RKO (cell line): ENCODE measurements around the gene DIPK1B.
"Not testable (repeated sequence)": the region's sequence is repeated elsewhere in the genome, so short reads cannot be mapped to it uniquely, and the experiment has no call there.

ENCODE experiments used
- DNase-seq: peaks from one replicate; pipeline ENCODE4 v3.0.0-alpha.2; 2016; ENCODE audit warnings: low spot score

The DIPK1B gene

GRCh38 chr9:136698635-136699246 is 13.6 kb upstream of the DIPK1B start:
- no peak for DNase-seq

DNA sequence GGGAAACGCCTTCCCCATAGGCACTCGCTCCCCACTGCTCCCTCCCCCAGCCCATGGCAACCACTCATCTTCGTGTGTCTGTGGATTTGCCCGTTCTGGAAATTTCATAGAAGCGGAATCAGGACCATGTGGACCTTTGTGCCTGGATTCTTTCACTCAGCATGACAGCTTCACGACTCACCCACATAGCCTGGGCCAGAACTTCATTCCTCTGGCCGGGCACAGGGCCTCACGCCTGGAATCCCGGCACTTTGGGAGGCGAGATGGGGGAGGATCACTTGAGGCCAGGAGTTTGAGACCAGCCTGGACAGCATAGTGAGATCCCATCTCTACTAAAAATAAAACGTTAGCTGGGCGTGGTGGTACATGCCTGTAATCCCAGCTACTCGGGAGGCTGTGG is 12.1 kb upstream of the DIPK1B start:
- DNase-seq, result peak; percentile 69

GRCh38 chr9:136700959-136701667 is 11.3 kb upstream of the DIPK1B start:
- no peak for DNase-seq

DNA sequence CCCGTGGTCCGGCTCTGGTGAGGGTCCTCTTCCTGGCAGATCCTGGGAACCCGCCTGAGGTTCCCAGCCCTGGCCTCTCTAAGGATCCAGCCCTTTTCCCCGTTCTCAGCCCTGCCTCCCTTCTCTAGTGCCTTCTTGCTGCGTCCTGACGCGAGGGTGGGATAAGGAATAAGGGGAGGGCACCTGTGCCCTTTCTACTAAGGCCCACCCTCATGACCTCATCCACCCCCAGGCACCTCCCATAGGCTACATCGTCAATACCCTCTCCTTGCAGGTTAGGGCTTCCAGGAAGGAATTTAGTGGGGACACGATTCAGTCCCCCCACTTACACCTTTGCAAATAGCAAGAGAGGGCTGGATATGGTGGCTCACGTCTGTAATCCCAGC is 10.7 kb upstream of the DIPK1B start:
- no peak for DNase-seq

DNA sequence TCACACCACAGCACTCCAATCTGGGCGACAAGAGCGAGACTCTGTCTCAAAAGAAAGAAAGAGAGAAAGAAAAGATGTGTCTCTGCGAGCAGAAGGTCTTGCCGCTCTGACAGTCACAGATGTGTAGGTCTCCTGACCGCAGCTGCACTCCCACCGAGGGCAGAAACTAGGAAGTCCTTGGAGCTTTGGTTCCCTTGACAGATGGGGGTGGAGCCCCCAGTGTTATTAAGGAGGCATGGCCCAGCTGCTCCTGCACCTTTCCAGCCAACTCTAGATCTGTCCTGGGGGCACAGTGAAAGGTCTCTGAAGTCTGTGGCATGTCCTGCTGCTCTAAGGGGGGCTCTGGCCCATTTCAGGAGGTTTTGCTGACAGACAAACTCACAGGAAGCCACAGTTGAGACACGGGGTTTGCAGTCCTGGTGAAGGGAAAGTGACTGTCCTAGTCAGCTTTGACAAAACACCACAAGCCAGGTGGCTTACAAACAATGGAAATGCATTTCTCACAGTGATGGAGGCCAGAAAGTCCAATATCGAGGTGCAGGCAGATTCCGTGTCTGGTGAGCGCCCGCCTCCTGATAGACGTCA is 9.0 kb upstream of the DIPK1B start:
- DNase-seq, result no peak

- not testable (repeated sequence) for DNase-seq
Observed at GRCh38 chr9:136704741-136705140, 7.6 kb upstream of the DIPK1B start.

GRCh38 chr9:136705564-136705963 is 6.8 kb upstream of the DIPK1B start:
- no peak for DNase-seq

GRCh38 chr9:136707011-136707410 is 5.4 kb upstream of the DIPK1B start:
- no peak for DNase-seq

DNA sequence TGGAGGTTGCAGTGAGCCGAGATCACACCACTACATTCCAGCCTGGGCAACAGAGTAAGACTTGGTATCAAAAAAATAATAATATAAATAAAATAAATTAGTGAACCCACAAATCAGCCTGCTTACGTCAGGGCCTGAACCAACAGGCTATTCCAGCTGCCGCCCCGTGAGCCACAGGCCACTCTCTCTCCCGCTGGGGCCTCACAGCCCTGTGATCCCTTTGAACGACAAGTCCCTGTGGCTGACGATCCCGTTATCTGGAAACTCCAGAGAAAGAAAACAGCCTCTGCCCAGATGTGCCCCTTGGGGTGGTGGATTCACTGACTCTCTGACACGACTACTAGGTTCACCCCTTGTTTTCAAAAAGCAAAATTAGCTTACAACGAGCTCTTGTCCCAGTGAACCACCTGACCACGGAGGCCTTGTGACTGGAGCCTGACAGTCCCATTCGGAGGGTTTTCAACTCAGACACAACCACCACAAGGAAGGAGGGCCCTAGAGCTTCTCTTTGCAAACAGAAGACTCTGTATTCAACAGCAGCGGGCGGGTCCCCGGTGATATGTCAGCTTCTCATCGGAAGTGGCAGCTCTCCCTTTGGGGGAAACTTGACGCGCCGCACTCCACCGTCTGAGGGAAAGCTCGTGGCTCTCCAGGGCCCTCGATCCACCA is 4.4 kb upstream of the DIPK1B start:
- no peak for DNase-seq

DNA sequence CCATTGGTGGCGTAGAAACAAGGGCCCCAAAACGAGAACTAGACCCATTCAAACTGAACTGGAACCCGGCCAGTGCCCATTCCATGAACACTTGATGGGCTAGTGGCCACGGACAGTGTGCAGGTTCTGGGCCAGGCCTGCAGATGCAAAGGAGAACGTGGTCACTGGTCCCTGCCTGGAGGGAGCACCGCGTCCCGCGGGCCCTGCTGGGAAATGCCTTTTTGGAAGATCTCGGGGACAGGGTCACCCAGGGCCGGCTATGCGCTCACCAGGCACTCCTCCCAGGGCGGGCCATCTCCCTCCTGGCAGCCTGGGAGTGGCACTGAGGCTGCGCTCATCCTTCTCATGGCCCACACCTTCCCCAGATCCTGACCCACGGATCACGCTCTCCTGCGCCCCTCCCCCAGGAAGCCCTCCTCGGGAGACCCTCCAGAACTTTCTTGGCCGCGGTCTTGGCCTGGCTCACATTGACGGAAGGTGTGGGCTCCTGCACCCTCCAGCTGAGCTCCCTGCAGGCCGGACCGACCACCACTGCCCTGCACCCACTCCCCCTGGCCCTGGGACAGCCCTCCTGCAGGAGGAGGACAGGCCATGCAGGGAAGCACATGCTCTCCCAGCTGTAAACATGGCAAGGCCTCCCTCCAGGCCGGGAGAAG is 2.8 kb upstream of the DIPK1B start:
- DNase-seq, result no peak

GRCh38 chr9:136710543-136710942 is 1.8 kb upstream of the DIPK1B start:
- DNase-seq, result no peak

DNA sequence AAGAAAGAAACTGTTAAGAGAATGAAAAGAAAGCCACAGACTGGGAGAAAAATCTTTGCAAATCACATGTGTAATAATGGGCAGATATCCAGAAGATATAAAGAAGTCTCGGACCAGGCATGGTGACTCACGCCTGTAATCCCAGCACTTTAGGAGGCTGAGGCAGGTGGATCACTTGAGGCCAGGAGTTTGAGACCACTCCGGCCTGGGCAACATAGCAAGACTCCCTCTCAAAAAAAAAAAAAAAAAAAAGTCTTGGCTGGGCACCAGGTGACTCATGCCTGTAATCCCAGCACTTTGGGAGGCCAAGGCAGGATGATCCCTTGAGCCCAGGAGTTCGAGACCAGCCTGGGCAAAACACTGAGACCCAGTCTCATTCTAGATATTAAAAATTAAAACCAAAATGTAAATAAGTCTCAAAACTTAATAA is 1.1 kb upstream of the DIPK1B start:
- not testable (repeated sequence) for DNase-seq

- no peak for DNase-seq
Observed at GRCh38 chr9:136712690-136713544, 545 bp downstream of the DIPK1B start.

DNA sequence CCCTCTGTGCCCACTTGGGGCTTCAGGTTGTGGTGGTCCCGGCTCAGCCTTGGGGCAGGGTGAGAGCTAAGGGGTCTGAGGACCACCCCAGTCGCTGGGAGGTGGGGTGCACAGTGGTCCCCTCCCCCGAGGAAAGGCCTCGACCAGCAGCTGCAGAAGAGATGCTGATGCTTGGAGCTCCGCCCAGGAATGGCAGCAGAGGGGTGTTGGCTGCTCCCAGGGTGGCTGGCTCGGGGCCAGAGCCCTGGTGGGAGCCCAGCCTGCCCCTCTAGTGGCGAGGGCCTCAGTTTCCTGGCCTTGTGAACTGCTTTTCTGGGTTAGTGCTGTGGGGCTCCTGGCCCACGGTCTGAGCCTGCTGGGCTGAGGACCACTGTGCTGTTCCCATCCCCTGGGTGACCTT is 1.2 kb downstream of the DIPK1B start:
- DNase-seq, result no peak

- no peak for DNase-seq
Observed at GRCh38 chr9:136714096-136714892, 1.9 kb downstream of the DIPK1B start.

- DNase-seq, result no peak
Observed at GRCh38 chr9:136714893-136715274, 2.5 kb downstream of the DIPK1B start.

DNA sequence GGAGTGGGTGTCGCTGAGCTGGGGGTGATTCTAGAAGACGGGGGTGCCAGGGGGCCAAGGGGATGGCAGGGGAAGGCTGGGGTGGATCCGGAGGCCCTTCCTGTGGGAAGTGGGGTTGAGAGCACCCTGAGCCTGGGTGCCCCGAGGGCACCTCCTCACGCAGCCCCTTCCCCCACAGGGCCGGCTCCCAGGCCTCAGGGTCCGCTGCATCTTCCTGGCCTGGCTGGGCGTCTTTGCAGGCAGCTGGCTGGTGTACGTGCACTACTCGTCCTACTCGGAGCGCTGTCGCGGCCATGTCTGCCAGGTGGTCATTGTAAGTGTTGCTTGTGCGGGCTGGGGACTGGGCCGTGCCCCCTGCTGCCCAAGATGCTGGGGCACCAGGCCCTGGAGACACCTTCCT is 5.0 kb downstream of the DIPK1B start:
- no peak for DNase-seq

DNA sequence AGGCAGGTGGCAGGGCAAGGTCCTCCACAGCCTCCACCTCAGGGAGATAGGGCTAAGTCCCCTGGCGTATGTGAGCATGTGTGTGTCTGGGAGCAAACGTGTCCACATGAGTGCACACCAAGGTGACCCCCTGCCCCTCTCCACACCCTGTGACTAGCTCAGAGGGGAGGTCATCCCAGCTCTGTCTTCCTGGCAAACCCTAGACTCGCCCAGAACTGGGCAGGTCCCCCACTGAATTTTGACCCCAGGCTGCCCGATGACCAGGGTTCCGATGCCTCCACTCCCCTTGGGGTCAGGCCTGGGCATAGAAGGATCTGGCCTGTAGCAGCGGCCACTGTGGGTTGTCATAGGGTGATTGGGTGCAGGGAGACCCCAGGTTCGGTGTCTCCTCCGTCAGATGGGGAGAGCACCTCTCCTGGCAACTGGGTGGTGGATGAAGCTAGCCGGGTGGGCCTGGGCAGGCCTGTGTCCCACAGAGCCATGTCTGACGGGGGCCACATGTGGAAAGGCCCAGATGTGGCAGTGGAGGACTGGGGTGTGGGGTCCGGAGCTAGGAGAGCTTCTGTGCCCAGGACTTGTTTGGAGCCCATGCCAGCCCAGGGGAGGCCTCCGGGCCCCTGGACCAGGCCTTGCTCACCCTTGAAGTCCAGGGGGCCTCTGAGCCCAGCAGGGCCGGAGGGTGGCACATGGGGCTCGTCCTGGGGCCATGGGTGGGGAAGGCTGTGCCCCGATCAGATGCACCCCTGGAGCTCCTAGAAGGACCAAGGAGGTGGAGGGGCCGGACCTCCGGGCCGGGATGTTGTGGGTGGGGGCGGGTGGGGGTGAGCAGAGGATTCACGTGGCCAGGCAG is 6.2 kb downstream of the DIPK1B start:
- DNase-seq, result no peak

DNA sequence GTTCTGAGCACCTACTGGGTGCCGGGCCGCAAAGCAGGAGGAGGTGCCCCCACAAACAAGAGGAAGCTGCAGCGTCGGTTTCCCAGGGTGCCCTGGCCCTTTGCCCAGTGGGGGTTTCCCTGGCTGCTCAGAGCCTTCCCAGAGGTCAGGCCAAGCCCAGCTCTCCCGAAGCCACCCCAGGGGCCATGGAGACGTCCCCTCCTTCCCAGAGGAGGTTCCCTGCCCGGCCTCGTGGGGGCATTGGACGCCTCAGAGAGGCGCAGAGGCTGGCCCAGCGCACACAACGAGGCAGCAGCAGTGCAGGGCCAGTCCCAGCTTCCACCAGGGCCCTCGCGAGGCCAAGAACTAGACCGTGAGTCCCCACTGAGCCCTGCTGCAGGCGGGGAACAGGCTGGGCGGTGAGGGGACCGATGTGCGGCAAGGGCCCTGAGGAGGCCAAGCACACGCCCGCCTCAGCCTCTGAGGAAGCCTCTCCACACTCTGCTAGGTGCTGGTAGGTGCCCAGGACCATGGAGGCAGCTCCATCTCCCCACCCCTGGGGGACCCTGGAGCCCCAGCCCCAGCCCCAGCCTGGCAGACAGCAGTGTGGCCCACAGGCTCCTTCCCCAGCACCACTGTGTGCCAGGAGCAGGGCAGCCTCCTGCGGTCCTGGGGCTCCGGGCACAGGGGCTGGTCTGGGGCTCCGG is 7.0 kb downstream of the DIPK1B start:
- no peak for DNase-seq
